ENCODE measurements around the gene CCDC88B. TPM values are rescaled to one million over a fixed set of nuclear protein-coding genes. Genes with fewer than 3 reads are reported as not detected.

CCDC88B gene
- polyA plus RNA-seq, 1 donor from 2014 or later: 1.3 TPM

- TF ChIP-seq RAD21 (conservative IDR thresholded peaks at IDR 0.05) (no peak), TAF1 (IDR thresholded peaks at IDR 0.05; ENCODE audit: low read depth) (no peak), REST (IDR thresholded peaks at IDR 0.05; ENCODE audit: borderline replicate concordance) (no peak), EP300 (conservative IDR thresholded peaks at IDR 0.05; ENCODE audit: poor library complexity, severe bottlenecking) (no peak), EZH2 (IDR thresholded peaks at IDR 0.05; ENCODE audit: borderline replicate concordance, insufficient read depth, low read length, poor library complexity, severe bottlenecking) (no peak), MXI1 (conservative IDR thresholded peaks at IDR 0.05; ENCODE audit: poor library complexity, severe bottlenecking) (no peak), CTCF (IDR thresholded peaks at IDR 0.05; ENCODE audit: poor library complexity, severe bottlenecking) (no peak)
- Histone ChIP-seq H3K27ac (ENCODE audit: low read length) (no peak overlapping the region), H3K79me2 (replicated peaks; ENCODE audit: insufficient read depth, low read length) (no peaks in the 10 kb centered on the region), H3F3A (ENCODE audit: insufficient read depth, low read length, poor library complexity, severe bottlenecking) (no peaks in the 10 kb centered on the region), H3K4me3 (ENCODE audit: low read length) (no peak overlapping the region), H3K9me2 (ENCODE audit: insufficient read depth, low read length) (no peaks in the 10 kb centered on the region), H4K20me1 (ENCODE audit: insufficient read depth) (no peaks in the 10 kb centered on the region), H3K4me2 (ENCODE audit: low read length) (no peak overlapping the region), H3K36me3 (ENCODE audit: insufficient read depth, low read length) (no peaks in the 10 kb centered on the region), H3K27me3 (ENCODE audit: insufficient read depth, low read depth, low read length) (no peaks in the 10 kb centered on the region), H3K9me3 (ENCODE audit: low read length) (no peaks in the 10 kb centered on the region), H2AFZ (ENCODE audit: low read depth, low read length) (no peak overlapping the region), H3K9ac (ENCODE audit: low read length) (no peak overlapping the region)
Measured at GRCh38 chr11:64372802-64373597, 33.0 kb downstream of the CCDC88B start.

GRCh38 chr11:64373598-64373974 lies 33.6 kb downstream of the CCDC88B start:
- Histone ChIP-seq H3F3A (ENCODE audit: insufficient read depth, low read length, poor library complexity, severe bottlenecking) (no peaks in the 10 kb centered on the region), H3K4me2 (ENCODE audit: low read length) (no peak overlapping the region), H3K9ac (ENCODE audit: low read length) (no peak overlapping the region), H3K27ac (ENCODE audit: low read length) (no peak overlapping the region), H3K79me2 (replicated peaks; ENCODE audit: insufficient read depth, low read length) (no peaks in the 10 kb centered on the region), H3K27me3 (ENCODE audit: insufficient read depth, low read depth, low read length) (no peaks in the 10 kb centered on the region), H3K9me3 (ENCODE audit: low read length) (no peaks in the 10 kb centered on the region), H3K4me3 (ENCODE audit: low read length) (no peak overlapping the region), H3K9me2 (ENCODE audit: insufficient read depth, low read length) (no peaks in the 10 kb centered on the region), H4K20me1 (ENCODE audit: insufficient read depth) (no peaks in the 10 kb centered on the region), H2AFZ (ENCODE audit: low read depth, low read length) (no peak overlapping the region), H3K36me3 (ENCODE audit: insufficient read depth, low read length) (no peaks in the 10 kb centered on the region)
- TF ChIP-seq MXI1 (conservative IDR thresholded peaks at IDR 0.05; ENCODE audit: poor library complexity, severe bottlenecking) (no peak), EP300 (conservative IDR thresholded peaks at IDR 0.05; ENCODE audit: poor library complexity, severe bottlenecking) (no peak), REST (IDR thresholded peaks at IDR 0.05; ENCODE audit: borderline replicate concordance) (no peak), RAD21 (conservative IDR thresholded peaks at IDR 0.05) (no peak), CTCF (IDR thresholded peaks at IDR 0.05; ENCODE audit: poor library complexity, severe bottlenecking) (no peak)

All from neural cell (in vitro differentiated cells).